Measurements from ENCODE around the gene CFAP46.
A peak's percentile ranks its signal among the peaks of the same experiment; 100 is the strongest.

CFAP46 gene

DNA sequence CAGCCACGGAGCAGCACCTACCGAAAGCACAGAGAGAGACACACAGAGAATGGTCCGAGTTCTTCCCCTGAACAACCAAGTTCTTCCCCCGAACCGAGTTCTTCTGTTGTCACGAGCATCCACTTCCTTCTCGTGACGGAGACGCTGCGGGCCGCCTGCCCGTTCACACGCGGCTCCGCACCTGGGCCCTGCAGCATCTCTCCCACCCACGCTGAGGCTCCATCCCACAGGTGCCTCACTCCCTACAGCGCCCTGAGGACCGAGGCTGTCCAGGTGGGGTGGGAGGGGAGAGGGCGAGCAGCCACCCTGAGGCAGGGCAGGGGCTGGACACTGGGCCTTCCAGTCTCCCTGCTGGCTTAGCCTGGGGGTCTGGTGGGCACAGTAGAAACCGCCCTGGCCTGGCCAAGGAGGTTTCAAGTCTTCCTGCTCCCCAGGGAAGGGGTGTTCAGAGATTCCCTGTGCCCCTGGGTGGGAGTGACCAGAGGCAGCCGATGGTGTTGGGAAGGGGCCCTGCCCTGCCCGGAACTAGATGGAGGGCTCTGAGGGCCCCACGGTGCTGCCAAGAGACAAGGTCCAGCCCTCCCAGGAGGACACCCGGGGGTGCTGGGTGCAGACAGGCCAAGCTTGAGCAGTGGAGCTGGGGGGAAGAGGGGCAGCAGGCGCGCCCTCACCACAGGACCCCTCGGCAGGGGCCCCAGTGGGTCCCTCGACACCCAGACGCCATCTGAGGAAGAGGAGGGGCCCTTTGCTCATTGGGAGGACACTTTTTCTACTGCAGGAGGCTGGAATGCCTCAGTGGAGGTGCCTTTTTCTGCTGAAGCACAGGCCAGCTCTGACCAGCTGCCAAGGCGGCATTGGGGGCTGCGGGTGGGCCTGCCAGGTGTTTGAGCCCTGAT is 151.2 kb downstream of the CFAP46 start:
- ATAC-seq: peak; percentile 7; the same call in 2 of the 3 replicates
- TF ChIP-seq PPARA (CRISPR knock-in tag; IDR thresholded peaks at IDR 0.05; ENCODE audit: borderline replicate concordance) (no peak), BACH2 (CRISPR knock-in tag; IDR thresholded peaks at IDR 0.05; ENCODE audit: borderline replicate concordance) (no peak), TCF4 (CRISPR knock-in tag; IDR thresholded peaks at IDR 0.05; ENCODE audit: borderline replicate concordance) (no peak), ZNF70 (CRISPR knock-in tag; IDR thresholded peaks at IDR 0.05) (no peak), TOX (CRISPR knock-in tag; IDR thresholded peaks at IDR 0.05; ENCODE audit: borderline replicate concordance) (no peak), ZNF8 (CRISPR knock-in tag; IDR thresholded peaks at IDR 0.05) (no peak), ARNTL (CRISPR knock-in tag; IDR thresholded peaks at IDR 0.05; ENCODE audit: borderline replicate concordance, low read depth) (no peak), CSDC2 (CRISPR knock-in tag; IDR thresholded peaks at IDR 0.05) (no peak), ZFP30 (CRISPR knock-in tag; IDR thresholded peaks at IDR 0.05) (no peak), OSR1 (CRISPR knock-in tag; IDR thresholded peaks at IDR 0.05) (no peak), ISL1 (CRISPR knock-in tag; IDR thresholded peaks at IDR 0.05) (no peak), SNAI2 (CRISPR knock-in tag; IDR thresholded peaks at IDR 0.05) (no peak), ZFP3 (CRISPR knock-in tag; IDR thresholded peaks at IDR 0.05) (no peak), GLIS3 (CRISPR knock-in tag; IDR thresholded peaks at IDR 0.05) (no peak), ZC3H10 (CRISPR knock-in tag; IDR thresholded peaks at IDR 0.05) (no peak)
- TF ChIP-seq, protein P1, sequence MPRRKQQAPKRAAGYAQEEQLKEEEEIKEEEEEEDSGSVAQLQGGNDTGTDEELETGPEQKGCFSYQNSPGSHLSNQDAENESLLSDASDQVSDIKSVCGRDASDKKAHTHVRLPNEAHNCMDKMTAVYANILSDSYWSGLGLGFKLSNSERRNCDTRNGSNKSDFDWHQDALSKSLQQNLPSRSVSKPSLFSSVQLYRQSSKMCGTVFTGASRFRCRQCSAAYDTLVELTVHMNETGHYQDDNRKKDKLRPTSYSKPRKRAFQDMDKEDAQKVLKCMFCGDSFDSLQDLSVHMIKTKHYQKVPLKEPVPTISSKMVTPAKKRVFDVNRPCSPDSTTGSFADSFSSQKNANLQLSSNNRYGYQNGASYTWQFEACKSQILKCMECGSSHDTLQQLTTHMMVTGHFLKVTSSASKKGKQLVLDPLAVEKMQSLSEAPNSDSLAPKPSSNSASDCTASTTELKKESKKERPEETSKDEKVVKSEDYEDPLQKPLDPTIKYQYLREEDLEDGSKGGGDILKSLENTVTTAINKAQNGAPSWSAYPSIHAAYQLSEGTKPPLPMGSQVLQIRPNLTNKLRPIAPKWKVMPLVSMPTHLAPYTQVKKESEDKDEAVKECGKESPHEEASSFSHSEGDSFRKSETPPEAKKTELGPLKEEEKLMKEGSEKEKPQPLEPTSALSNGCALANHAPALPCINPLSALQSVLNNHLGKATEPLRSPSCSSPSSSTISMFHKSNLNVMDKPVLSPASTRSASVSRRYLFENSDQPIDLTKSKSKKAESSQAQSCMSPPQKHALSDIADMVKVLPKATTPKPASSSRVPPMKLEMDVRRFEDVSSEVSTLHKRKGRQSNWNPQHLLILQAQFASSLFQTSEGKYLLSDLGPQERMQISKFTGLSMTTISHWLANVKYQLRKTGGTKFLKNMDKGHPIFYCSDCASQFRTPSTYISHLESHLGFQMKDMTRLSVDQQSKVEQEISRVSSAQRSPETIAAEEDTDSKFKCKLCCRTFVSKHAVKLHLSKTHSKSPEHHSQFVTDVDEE (CRISPR knock-in tag; IDR thresholded peaks at IDR 0.05): no peak
- TF ChIP-seq, protein P2, sequence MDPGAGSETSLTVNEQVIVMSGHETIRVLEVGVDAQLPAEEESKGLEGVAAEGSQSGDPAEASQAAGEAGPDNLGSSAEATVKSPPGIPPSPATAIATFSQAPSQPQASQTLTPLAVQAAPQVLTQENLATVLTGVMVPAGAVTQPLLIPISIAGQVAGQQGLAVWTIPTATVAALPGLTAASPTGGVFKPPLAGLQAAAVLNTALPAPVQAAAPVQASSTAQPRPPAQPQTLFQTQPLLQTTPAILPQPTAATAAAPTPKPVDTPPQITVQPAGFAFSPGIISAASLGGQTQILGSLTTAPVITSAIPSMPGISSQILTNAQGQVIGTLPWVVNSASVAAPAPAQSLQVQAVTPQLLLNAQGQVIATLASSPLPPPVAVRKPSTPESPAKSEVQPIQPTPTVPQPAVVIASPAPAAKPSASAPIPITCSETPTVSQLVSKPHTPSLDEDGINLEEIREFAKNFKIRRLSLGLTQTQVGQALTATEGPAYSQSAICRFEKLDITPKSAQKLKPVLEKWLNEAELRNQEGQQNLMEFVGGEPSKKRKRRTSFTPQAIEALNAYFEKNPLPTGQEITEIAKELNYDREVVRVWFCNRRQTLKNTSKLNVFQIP (CRISPR knock-in tag; IDR thresholded peaks at IDR 0.05; ENCODE audit: borderline replicate concordance, low read depth): no peak
- TF ChIP-seq, protein P3, sequence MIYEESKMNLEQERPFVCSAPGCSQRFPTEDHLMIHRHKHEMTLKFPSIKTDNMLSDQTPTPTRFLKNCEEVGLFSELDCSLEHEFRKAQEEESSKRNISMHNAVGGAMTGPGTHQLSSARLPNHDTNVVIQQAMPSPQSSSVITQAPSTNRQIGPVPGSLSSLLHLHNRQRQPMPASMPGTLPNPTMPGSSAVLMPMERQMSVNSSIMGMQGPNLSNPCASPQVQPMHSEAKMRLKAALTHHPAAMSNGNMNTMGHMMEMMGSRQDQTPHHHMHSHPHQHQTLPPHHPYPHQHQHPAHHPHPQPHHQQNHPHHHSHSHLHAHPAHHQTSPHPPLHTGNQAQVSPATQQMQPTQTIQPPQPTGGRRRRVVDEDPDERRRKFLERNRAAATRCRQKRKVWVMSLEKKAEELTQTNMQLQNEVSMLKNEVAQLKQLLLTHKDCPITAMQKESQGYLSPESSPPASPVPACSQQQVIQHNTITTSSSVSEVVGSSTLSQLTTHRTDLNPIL (CRISPR knock-in tag; IDR thresholded peaks at IDR 0.05; ENCODE audit: low read depth): no peak
- TF ChIP-seq, protein P4, sequence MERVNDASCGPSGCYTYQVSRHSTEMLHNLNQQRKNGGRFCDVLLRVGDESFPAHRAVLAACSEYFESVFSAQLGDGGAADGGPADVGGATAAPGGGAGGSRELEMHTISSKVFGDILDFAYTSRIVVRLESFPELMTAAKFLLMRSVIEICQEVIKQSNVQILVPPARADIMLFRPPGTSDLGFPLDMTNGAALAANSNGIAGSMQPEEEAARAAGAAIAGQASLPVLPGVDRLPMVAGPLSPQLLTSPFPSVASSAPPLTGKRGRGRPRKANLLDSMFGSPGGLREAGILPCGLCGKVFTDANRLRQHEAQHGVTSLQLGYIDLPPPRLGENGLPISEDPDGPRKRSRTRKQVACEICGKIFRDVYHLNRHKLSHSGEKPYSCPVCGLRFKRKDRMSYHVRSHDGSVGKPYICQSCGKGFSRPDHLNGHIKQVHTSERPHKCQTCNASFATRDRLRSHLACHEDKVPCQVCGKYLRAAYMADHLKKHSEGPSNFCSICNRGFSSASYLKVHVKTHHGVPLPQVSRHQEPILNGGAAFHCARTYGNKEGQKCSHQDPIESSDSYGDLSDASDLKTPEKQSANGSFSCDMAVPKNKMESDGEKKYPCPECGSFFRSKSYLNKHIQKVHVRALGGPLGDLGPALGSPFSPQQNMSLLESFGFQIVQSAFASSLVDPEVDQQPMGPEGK (CRISPR knock-in tag; IDR thresholded peaks at IDR 0.05; ENCODE audit: borderline replicate concordance): no peak

DNA sequence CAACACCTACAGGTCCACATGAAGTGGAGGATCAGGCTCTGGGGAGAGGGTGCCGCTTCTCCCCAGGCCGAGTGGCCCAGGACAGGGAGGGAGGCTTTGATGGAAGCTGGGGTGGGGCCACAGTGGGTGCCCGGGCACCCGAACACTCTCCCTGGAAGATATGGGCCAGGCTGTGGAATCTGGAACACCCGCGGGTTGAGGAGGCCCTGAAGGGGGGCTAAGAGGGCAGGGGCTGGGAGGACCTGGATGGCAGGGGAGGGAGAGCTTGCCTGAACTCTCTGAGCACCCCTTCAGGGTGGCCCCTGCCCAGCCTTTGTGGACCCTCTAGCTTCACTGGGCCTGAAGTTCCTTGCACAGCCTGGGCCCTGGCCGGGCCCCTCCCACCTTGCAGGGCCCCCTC is 151.9 kb downstream of the CFAP46 start:
- TF ChIP-seq ZNF8 (CRISPR knock-in tag; IDR thresholded peaks at IDR 0.05): no peak
- TF ChIP-seq CSDC2 (CRISPR knock-in tag; IDR thresholded peaks at IDR 0.05): no peak
- no peak for TF ChIP-seq BACH2 (CRISPR knock-in tag; IDR thresholded peaks at IDR 0.05; ENCODE audit: borderline replicate concordance)
- TF ChIP-seq ESRRG (CRISPR knock-in tag; IDR thresholded peaks at IDR 0.05): no peak
- no peak for TF ChIP-seq ARNTL (CRISPR knock-in tag; IDR thresholded peaks at IDR 0.05; ENCODE audit: borderline replicate concordance, low read depth)
- TF ChIP-seq GLIS3 (CRISPR knock-in tag; IDR thresholded peaks at IDR 0.05): no peak
- no peak for TF ChIP-seq ZFP30 (CRISPR knock-in tag; IDR thresholded peaks at IDR 0.05)
- no peak for TF ChIP-seq ZFP3 (CRISPR knock-in tag; IDR thresholded peaks at IDR 0.05)
- no peak for TF ChIP-seq ISL1 (CRISPR knock-in tag; IDR thresholded peaks at IDR 0.05)
- TF ChIP-seq ZNF565 (CRISPR knock-in tag; conservative IDR thresholded peaks at IDR 0.05; ENCODE audit: low read depth): no peak
- no peak for TF ChIP-seq TCF4 (CRISPR knock-in tag; IDR thresholded peaks at IDR 0.05; ENCODE audit: borderline replicate concordance)
- no peak for TF ChIP-seq SNAI2 (CRISPR knock-in tag; IDR thresholded peaks at IDR 0.05)
- no peak for TF ChIP-seq OSR1 (CRISPR knock-in tag; IDR thresholded peaks at IDR 0.05)
- TF ChIP-seq PPARA (CRISPR knock-in tag; IDR thresholded peaks at IDR 0.05; ENCODE audit: borderline replicate concordance): no peak
- no peak for TF ChIP-seq ZNF70 (CRISPR knock-in tag; IDR thresholded peaks at IDR 0.05)
- no peak for TF ChIP-seq TOX (CRISPR knock-in tag; IDR thresholded peaks at IDR 0.05; ENCODE audit: borderline replicate concordance)
- no peak; the same call in 2 of the 3 replicates for ATAC-seq

All from SK-N-SH treated with all-trans-retinoic acid at 6 μM for 48 hours (cell line).